ACC112 (cell line): Measurements from ENCODE around the gene TCEAL9.
"Not testable (repeated sequence)": the region's sequence is repeated elsewhere in the genome, so short reads cannot be mapped to it uniquely, and the experiment has no call there.

Experiments used
- H2AFZ ChIP-seq: fragments of 200-600 bp; sonication (generic); one replicate; pipeline ENCODE4 v1.6.0; 2017; ENCODE audit warnings: antibody characterized with exemption, low read length; ENCODE audit not compliant: unreplicated experiment
- H3K27ac ChIP-seq: fragments of 200-600 bp; sonication (generic); 2 replicates; pipeline ENCODE4 v1.5.1; 2014; ENCODE audit warnings: low read depth, mild to moderate bottlenecking, antibody characterized with exemption, low read length, moderate library complexity
- H3K27me3 ChIP-seq: fragments of 200-600 bp; sonication (generic); 2 replicates; pipeline ENCODE4 v1.6.1; 2014; ENCODE audit warnings: mild to moderate bottlenecking, antibody characterized with exemption, low read length, moderate library complexity, mixed read lengths; ENCODE audit not compliant: insufficient read depth
- H3K36me3 ChIP-seq: fragments of 200-600 bp; sonication (generic); 2 replicates; pipeline ENCODE4 v1.6.1; 2016; ENCODE audit warnings: mild to moderate bottlenecking, antibody characterized with exemption, low read length, moderate library complexity, mixed read lengths; ENCODE audit not compliant: insufficient read depth
- H3K4me1 ChIP-seq: fragments of 200-600 bp; sonication (generic); one replicate; pipeline ENCODE4 v1.6.1; 2016; ENCODE audit warnings: low read length, mixed read lengths; ENCODE audit not compliant: insufficient read depth, unreplicated experiment, control insufficient read depth
- H3K4me3 ChIP-seq: fragments of 200-600 bp; sonication (generic); 2 replicates; pipeline ENCODE4 v1.5.1; 2014; ENCODE audit warnings: mild to moderate bottlenecking, low read depth, low read length
- H3K79me2 ChIP-seq: fragments of 200-600 bp; sonication (generic); one replicate; pipeline ENCODE4 v1.6.0; 2016; ENCODE audit warnings: low read length; ENCODE audit not compliant: control insufficient read depth, unreplicated experiment, insufficient read depth

Gene TCEAL9

GRCh38 chrX:103347682-103348397 is 8.5 kb upstream of the TCEAL9 start:
- Histone ChIP-seq H2AFZ (no peak overlapping the region), H3K27me3 (no peaks in the 10 kb centered on the region), H3K36me3 (no peaks in the 10 kb centered on the region), H3K79me2 (no peaks in the 10 kb centered on the region), H3K4me3 (no peak overlapping the region), H3K27ac (no peak overlapping the region), H3K4me1 (no peaks in the 10 kb centered on the region)

- no peak overlapping the region for H2AFZ ChIP-seq
- H3K4me3 ChIP-seq = peak overlapping the region; percentile 98
- peaks cover 9% of the 10 kb centered on the region for H3K36me3 ChIP-seq
- peaks cover 27% of the 10 kb centered on the region for H3K79me2 ChIP-seq
- peak overlapping the region; percentile 91 for H3K27ac ChIP-seq
- H3K27me3 ChIP-seq = no peaks in the 10 kb centered on the region
- peaks cover 28% of the 10 kb centered on the region for H3K4me1 ChIP-seq
Measured at GRCh38 chrX:103356858-103357257, 552 bp downstream of the TCEAL9 start.

- Histone ChIP-seq H3K4me3 (peak overlapping the region; percentile 98), H3K79me2 (peaks cover 27% of the 10 kb centered on the region)
Measured at GRCh38 chrX:103357871-103358270, 1.6 kb downstream of the TCEAL9 start.

GRCh38 chrX:103359605-103360004 is 3.3 kb downstream of the TCEAL9 start:
- H3K36me3 ChIP-seq, H3K27me3 ChIP-seq, H2AFZ ChIP-seq, H3K4me3 ChIP-seq: not testable (repeated sequence)
- Histone ChIP-seq H3K4me1 (peaks cover 40% of the 10 kb centered on the region), H3K79me2 (peaks cover 27% of the 10 kb centered on the region), H3K27ac (peak overlapping the region; percentile 43; the same call in 1 of the 2 replicates)

More at GRCh38 chrX:103357871-103358270, 1.6 kb downstream of the TCEAL9 start:
- H2AFZ ChIP-seq = no peak overlapping the region
- H3K27me3 ChIP-seq = no peaks in the 10 kb centered on the region
- H3K27ac ChIP-seq = peak overlapping the region; percentile 91
- H3K36me3 ChIP-seq = peaks cover 9% of the 10 kb centered on the region
- H3K4me1 ChIP-seq = peaks cover 38% of the 10 kb centered on the region

- H3K4me3 ChIP-seq = no peak overlapping the region
- H3K36me3 ChIP-seq = peaks cover 9% of the 10 kb centered on the region
- H3K79me2 ChIP-seq = peaks cover 27% of the 10 kb centered on the region
- H3K27ac ChIP-seq = peak overlapping the region; percentile 23
- peaks cover 38% of the 10 kb centered on the region for H3K4me1 ChIP-seq
- H3K27me3 ChIP-seq = no peaks in the 10 kb centered on the region
- no peak overlapping the region for H2AFZ ChIP-seq
Measured at GRCh38 chrX:103360092-103360491, 3.8 kb downstream of the TCEAL9 start.

GRCh38 chrX:103360916-103361315 is 4.6 kb downstream of the TCEAL9 start:
- H3K27ac ChIP-seq = 0 out of 2 replicates have a peak overlapping the region, but pooled peaks have one; percentile 23
- H3K79me2 ChIP-seq = peaks cover 22% of the 10 kb centered on the region
- no peak overlapping the region for H3K4me3 ChIP-seq
- H3K4me1 ChIP-seq = peaks cover 31% of the 10 kb centered on the region
- H3K36me3 ChIP-seq = peaks cover 9% of the 10 kb centered on the region
- H2AFZ ChIP-seq = no peak overlapping the region
- H3K27me3 ChIP-seq = no peaks in the 10 kb centered on the region

- Histone ChIP-seq H3K4me1 (peaks cover 29% of the 10 kb centered on the region), H3K27ac (peak overlapping the region; percentile 62), H3K4me3 (peak overlapping the region; percentile 40)
Measured at GRCh38 chrX:103361798-103362197, 5.5 kb downstream of the TCEAL9 start.

GRCh38 chrX:103362474-103362873 is 6.2 kb downstream of the TCEAL9 start:
- Histone ChIP-seq H3K36me3 (peaks cover 8% of the 10 kb centered on the region), H3K4me3 (peak overlapping the region; percentile 40; the same call in 1 of the 2 replicates), H3K4me1 (peaks cover 29% of the 10 kb centered on the region), H2AFZ (peak overlapping the region; percentile 39), H3K79me2 (peaks cover 7% of the 10 kb centered on the region), H3K27me3 (no peaks in the 10 kb centered on the region), H3K27ac (peak overlapping the region; percentile 62)

More at GRCh38 chrX:103361798-103362197, 5.5 kb downstream of the TCEAL9 start:
- H2AFZ ChIP-seq = peak overlapping the region; percentile 6
- peaks cover 14% of the 10 kb centered on the region for H3K79me2 ChIP-seq
- H3K27me3 ChIP-seq = no peaks in the 10 kb centered on the region
- peaks cover 9% of the 10 kb centered on the region for H3K36me3 ChIP-seq

- Histone ChIP-seq H3K36me3 (peaks cover 2% of the 10 kb centered on the region), H3K4me3 (no peak overlapping the region), H3K4me1 (peaks cover 29% of the 10 kb centered on the region), H3K27me3 (no peaks in the 10 kb centered on the region), H3K27ac (peak overlapping the region; percentile 62), H2AFZ (peak overlapping the region; percentile 39), H3K79me2 (peaks cover 1% of the 10 kb centered on the region)
Measured at GRCh38 chrX:103363046-103363445, 6.7 kb downstream of the TCEAL9 start.

- Histone ChIP-seq H3K27ac (no peak overlapping the region), H3K27me3 (no peaks in the 10 kb centered on the region), H3K36me3 (no peaks in the 10 kb centered on the region), H3K79me2 (no peaks in the 10 kb centered on the region), H2AFZ (no peak overlapping the region), H3K4me1 (peaks cover 6% of the 10 kb centered on the region), H3K4me3 (no peak overlapping the region)
Measured at GRCh38 chrX:103367502-103367901, 11.2 kb downstream of the TCEAL9 start.

- Histone ChIP-seq H3K27me3 (no peaks in the 10 kb centered on the region), H3K4me1 (peaks cover 16% of the 10 kb centered on the region), H3K79me2 (no peaks in the 10 kb centered on the region), H3K4me3 (no peak overlapping the region), H3K36me3 (no peaks in the 10 kb centered on the region), H3K27ac (no peak overlapping the region), H2AFZ (no peak overlapping the region)
Measured at GRCh38 chrX:103369479-103369878, 13.2 kb downstream of the TCEAL9 start.
